GM18508 (cell line): ENCODE measurements around the gene ZNF583.

ENCODE experiments used
- ATAC-seq: cut with Tn5 transposase; IDR thresholded peaks from one replicate; pipeline ENCODE4 v1.9.1; 2021; ENCODE audit warnings: moderate number of reproducible peaks; ENCODE audit not compliant: insufficient read depth, unreplicated experiment

Gene ZNF583

GRCh38 chr19:56441206-56441792 lies 37.2 kb downstream of the ZNF583 start:
- no peak for ATAC-seq

DNA sequence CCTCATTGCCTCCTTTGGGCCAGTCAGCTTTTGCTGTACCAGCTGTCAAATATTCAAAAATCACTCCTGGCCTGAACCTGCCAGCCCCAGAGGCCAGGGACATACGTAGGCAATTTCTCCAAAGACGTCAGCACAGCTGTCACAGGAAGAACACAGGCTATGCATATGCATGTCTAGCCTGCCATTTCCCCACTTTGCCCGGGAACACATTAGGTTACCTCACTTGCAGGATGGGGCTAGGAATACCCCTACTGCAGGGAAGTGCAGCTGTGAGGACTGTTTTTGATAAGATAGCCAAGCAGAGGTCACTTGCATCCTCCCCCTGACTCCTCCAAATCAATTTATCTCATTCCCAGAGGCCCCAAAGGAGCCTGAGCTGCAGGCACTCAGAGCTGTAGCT lies 70.2 kb downstream of the ZNF583 start:
- ATAC-seq, result no peak

DNA sequence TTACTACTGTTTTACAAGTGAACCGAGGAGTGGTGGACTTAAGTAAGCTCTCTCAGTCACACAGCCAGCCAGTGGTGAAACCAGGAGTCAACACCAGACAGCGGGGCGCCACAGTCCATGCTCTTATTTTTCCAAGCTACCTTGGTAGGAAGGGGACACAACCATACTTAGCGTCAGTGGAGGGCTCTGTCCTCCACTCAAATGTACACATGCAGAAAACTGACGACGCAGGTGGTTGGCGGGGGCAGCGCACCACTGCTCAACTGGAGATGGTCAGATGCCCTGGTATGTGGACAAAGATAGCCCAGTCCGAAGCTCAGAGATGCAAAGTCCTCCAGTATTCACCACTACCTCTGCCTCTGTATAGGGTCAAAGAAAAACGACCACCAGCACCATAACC lies 72.0 kb downstream of the ZNF583 start:
- ATAC-seq, result no peak
